C4-2B (cell line): ENCODE results near the gene STAM.

Experiments used
- H3K27ac ChIP-seq: fragments of 450-650 bp; 2 replicates; pipeline ENCODE4 v1.5.1; 2017
- CTCF ChIP-seq: fragments of 450-650 bp; conservative IDR thresholded peaks from 2 replicates; pipeline ENCODE4 v1.5.1; 2017; ENCODE audit warnings: mild to moderate bottlenecking
- ZFX ChIP-seq: fragments of 450-650 bp; IDR thresholded peaks from 2 replicates; pipeline ENCODE4 v1.6.1; 2017

Gene STAM

GRCh38 chr10:17676919-17677318 is 33.0 kb downstream of the STAM start:
- TF ChIP-seq CTCF: no peak
- TF ChIP-seq ZFX: no peak
- H3K27ac ChIP-seq: no peak overlapping the region

GRCh38 chr10:17682236-17682946 is 38.4 kb downstream of the STAM start:
- no peak overlapping the region for H3K27ac ChIP-seq
- no peak for TF ChIP-seq ZFX
- no peak for TF ChIP-seq CTCF

GRCh38 chr10:17683541-17683940 is 39.6 kb downstream of the STAM start:
- H3K27ac ChIP-seq: no peak overlapping the region
- no peak for TF ChIP-seq ZFX
- no peak for TF ChIP-seq CTCF

- TF ChIP-seq ZFX (no peak), CTCF (no peak)
- H3K27ac ChIP-seq: no peak overlapping the region
Measured at GRCh38 chr10:17684537-17684936, 40.6 kb downstream of the STAM start.

- H3K27ac ChIP-seq: no peak overlapping the region
- TF ChIP-seq ZFX (no peak), CTCF (no peak)
Measured at GRCh38 chr10:17685233-17685840, 41.4 kb downstream of the STAM start.

GRCh38 chr10:17687117-17687831 is 43.3 kb downstream of the STAM start:
- TF ChIP-seq CTCF (no peak), ZFX (no peak)
- no peak overlapping the region for H3K27ac ChIP-seq

- no peak overlapping the region for H3K27ac ChIP-seq
- TF ChIP-seq ZFX (no peak), CTCF (no peak)
Measured at GRCh38 chr10:17689137-17689536, 45.2 kb downstream of the STAM start.
